SK-N-MC (cell line): ENCODE data around the gene SLC10A7.

Source experiments
- EZH2 ChIP-seq: fragments of 200-600 bp; sonication (generic); IDR thresholded peaks from one replicate; pipeline ENCODE4 v1.6.1; 2017; ENCODE audit warnings: antibody characterized with exemption
- FOXP2 ChIP-seq: optimal IDR thresholded peaks from 2 replicates; pipeline ENCODE3; 2011; ENCODE audit warnings: mild to moderate bottlenecking, moderate library complexity; ENCODE audit not compliant: insufficient read depth; ENCODE audit errors: extremely low read length, control extremely low read depth
- POLR2AphosphoS5 ChIP-seq: IDR thresholded peaks from 2 replicates; pipeline ENCODE4 v1.6.1; 2012; ENCODE audit warnings: mild to moderate bottlenecking, low read depth, low read length, borderline replicate concordance

- TF ChIP-seq EZH2 (no peak), POLR2AphosphoS5 (no peak), FOXP2 (no peak)
Measured at GRCh38 chr4:146545102-146545501, 23.4 kb upstream of the SLC10A7 start.
